ENCODE measurements around the gene NT5E.

The NT5E gene

DNA sequence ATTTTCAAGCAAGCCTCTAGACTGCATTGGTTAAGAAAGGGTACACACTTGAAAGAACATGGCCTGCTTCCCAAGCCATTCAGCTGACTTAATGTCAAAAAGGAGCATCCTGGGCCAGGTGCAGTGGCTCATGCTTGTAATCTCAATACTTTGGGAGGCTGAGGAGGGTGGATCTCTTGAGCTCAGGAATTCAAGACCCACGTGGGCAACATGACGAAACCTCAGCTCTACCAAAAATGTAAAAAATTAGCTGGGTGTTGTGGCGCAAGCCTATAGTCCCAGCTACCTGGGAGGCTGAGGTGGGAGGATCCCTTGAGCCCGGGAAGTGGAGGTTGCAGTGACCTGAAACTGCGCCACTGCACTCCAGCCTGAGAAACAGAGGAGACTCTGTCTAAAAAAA lies 26.9 kb upstream of the NT5E start:
- DNase-seq (ENCODE audit: low spot score): no peak
- TF ChIP-seq, protein P1, sequence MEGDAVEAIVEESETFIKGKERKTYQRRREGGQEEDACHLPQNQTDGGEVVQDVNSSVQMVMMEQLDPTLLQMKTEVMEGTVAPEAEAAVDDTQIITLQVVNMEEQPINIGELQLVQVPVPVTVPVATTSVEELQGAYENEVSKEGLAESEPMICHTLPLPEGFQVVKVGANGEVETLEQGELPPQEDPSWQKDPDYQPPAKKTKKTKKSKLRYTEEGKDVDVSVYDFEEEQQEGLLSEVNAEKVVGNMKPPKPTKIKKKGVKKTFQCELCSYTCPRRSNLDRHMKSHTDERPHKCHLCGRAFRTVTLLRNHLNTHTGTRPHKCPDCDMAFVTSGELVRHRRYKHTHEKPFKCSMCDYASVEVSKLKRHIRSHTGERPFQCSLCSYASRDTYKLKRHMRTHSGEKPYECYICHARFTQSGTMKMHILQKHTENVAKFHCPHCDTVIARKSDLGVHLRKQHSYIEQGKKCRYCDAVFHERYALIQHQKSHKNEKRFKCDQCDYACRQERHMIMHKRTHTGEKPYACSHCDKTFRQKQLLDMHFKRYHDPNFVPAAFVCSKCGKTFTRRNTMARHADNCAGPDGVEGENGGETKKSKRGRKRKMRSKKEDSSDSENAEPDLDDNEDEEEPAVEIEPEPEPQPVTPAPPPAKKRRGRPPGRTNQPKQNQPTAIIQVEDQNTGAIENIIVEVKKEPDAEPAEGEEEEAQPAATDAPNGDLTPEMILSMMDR (IDR thresholded peaks at IDR 0.05): no peak
- H3K4me3 ChIP-seq: no peak overlapping the region
- no peak overlapping the region for H3K27ac ChIP-seq

DNA sequence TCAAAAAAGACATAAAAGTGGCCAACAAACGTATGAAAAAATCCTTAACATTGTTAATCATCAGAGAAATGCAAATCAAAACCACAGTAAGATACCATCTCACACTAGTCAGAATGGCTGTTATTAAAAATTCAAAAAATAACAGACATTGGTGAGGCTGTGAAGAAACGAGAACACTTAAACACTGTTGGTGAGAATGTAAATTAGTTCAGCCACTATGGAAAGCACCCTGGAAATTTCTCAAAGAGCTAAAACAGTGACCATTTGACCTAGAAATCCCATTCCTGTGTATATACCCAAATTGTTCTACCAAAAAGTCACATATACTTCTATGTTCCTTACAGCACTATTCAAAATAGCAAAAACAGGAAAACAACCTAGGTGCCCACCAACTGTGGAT lies 24.9 kb upstream of the NT5E start:
- H3K27ac ChIP-seq: no peak overlapping the region
- TF ChIP-seq, protein P1 (IDR thresholded peaks at IDR 0.05): no peak
- no peak overlapping the region for H3K4me3 ChIP-seq

DNA sequence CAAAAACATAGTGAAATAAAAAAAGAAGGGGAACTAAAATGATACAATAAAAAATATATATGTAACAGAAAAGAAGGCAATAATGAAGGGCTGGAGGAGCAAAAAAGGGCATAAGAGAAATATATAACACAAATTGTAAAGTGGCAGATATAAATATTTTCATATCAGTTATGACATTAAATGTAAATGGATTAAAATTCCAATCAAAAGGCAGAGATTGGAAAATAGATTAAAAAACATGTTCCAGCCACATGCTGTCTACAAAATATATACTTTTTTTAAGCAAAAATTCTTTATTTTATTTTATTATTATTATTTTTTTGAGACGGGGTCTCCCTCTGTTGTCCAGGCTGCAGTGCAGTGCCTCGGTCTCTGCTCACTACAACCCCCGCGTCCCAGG lies 23.9 kb upstream of the NT5E start:
- TF ChIP-seq, protein P1 (IDR thresholded peaks at IDR 0.05): no peak
- DNase-seq (ENCODE audit: low spot score): no peak
- Histone ChIP-seq H3K27ac (no peak overlapping the region), H3K4me3 (no peak overlapping the region)

More for the DNA sequence above, 24.9 kb upstream of the NT5E start:
- no peak for DNase-seq (ENCODE audit: low spot score)

DNA sequence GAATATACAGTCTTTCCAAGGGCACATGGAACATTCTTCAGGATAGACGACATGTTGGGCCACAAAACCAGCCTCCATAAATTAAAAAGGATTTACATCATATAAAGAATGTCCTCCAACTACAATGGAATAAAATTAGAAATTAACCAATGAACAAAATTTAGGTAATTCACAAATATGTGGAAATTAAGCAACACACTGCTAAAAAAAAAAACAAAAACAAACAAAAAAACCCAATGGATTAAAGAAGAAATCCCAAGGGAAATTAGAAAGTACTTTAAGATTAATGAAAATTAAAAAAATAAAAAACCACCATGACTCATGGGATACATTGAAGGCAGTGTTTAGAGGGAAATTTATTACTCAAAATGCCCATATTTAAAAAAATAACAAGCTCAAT lies 21.4 kb upstream of the NT5E start:
- Histone ChIP-seq H3K27ac (no peak overlapping the region), H3K4me3 (no peak overlapping the region)
- TF ChIP-seq, protein P1 (IDR thresholded peaks at IDR 0.05): no peak
- no peak for DNase-seq (ENCODE audit: low spot score)

DNA sequence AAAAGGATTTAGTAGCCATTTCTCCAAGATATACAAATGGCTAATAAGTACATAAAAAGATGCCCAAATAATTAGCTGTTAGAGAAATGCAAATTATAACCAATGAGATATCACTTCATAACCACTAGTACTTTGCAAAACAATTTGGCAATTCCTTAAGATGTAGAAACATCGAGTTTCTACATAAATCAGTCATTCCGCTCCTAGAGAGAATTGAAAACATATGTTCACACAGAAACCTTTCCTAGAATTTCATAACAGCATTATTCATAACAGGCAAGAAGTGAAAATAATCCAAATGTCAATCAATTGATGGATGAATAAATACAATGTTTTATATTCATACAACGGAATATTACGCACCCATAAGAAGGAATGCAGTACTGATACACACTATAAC lies 20.5 kb upstream of the NT5E start:
- TF ChIP-seq, protein P1 (IDR thresholded peaks at IDR 0.05): no peak
- no peak overlapping the region for H3K4me3 ChIP-seq
- DNase-seq (ENCODE audit: low spot score): no peak
- H3K27ac ChIP-seq: no peak overlapping the region

DNA sequence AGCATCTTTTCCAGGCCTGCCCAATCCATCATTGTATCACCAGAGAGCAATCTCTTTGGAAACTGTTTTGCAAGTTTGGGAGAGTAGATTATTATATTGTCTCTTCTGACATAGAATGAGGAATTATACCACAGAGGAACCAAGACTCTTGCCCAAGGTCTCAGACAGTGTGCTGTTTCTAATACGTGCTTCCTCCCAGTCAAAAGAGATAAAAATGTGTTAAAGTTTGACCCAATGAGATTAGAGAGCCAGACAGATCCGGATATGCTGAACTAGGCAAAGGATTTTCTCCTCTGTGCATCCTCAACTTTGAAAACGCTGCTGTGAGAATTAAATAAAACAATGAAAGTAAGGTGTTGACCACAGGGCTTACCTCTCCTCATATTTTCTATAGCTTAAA lies 18.6 kb upstream of the NT5E start:
- Histone ChIP-seq H3K27ac (no peak overlapping the region), H3K4me3 (no peak overlapping the region)
- TF ChIP-seq, protein P1 (IDR thresholded peaks at IDR 0.05): no peak
- no peak for DNase-seq (ENCODE audit: low spot score)

DNA sequence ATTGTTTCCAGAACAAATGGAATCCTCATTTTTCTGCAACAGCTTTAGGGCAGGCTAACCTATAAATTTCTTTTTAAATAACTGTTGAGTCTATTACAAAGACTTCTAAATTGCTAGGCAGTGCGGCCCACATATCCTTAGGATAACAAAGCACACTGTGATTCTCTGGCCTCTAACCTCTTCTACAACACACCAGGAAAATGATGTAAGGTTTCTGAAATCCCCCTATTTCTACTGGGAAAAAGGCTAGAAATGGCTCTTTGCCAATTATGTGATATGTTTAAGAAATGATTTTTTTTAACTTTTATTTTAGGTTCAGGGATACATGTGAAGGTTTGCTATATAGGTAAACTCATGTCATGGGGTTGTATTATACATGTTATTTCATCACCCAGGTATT lies 17.3 kb upstream of the NT5E start:
- TF ChIP-seq, protein P1 (IDR thresholded peaks at IDR 0.05): no peak
- no peak overlapping the region for H3K27ac ChIP-seq
- DNase-seq (ENCODE audit: low spot score): no peak

More for the DNA sequence above, 17.3 kb upstream of the NT5E start:
- no peak overlapping the region for H3K4me3 ChIP-seq
